A172 (cell line): Measurements from ENCODE around the gene KRTAP4-2. TPM values are rescaled to one million over a fixed set of nuclear protein-coding genes. Genes with fewer than 3 reads are reported as not detected.
"Not testable (repeated sequence)": the region's sequence is repeated elsewhere in the genome, so short reads cannot be mapped to it uniquely, and the experiment has no call there.

Experiments
- DNase-seq: peaks from one replicate; pipeline ENCODE4 v3.0.0-alpha.2; 2015; ENCODE audit warnings: low spot score
- total RNA-seq: library from RNA; depleted of rRNA; stranded (reverse); fragments of >200 nt; shearing (Covaris generic); gene quantifications from 2 replicates; pipeline ENCODE4 v1.2.3, GENCODE V29; 2014; rRNA removed

Gene KRTAP4-2
- total RNA-seq, 1 experiment from 2014 or later = not detected

- DNase-seq = no peak
These were observed 14.2 kb downstream of the KRTAP4-2 start for GRCh38 chr17:41163828-41164227.

- no peak for DNase-seq
These were observed 17.4 kb downstream of the KRTAP4-2 start, which contains the start of gene KRTAP4-4 for GRCh38 chr17:41160648-41161047. Gene KRTAP4-4, minus strand, starts transcription at chr17:41160748. Its CDS starts 57 bp downstream, at chr17:41160691.

- not testable (repeated sequence) for DNase-seq
These were observed 17.8 kb downstream of the KRTAP4-2 start for GRCh38 chr17:41160190-41160589.

GRCh38 chr17:41153856-41154255 is 24.2 kb downstream of the KRTAP4-2 start:
- DNase-seq = no peak

- no peak for DNase-seq
These were observed 26.5 kb downstream of the KRTAP4-2 start for GRCh38 chr17:41151525-41151924.

- no peak for DNase-seq
These were observed 28.0 kb downstream of the KRTAP4-2 start for GRCh38 chr17:41150026-41150425.

GRCh38 chr17:41149652-41149985 is 28.4 kb downstream of the KRTAP4-2 start, which contains the start of gene KRTAP4-5:
Gene KRTAP4-5, minus strand, starts transcription at chr17:41149825. Its CDS starts 58 bp downstream, at chr17:41149767.
- no peak for DNase-seq

GRCh38 chr17:41148971-41149651 is 28.9 kb downstream of the KRTAP4-2 start:
- not testable (repeated sequence) for DNase-seq

GRCh38 chr17:41147531-41148204 is 30.4 kb downstream of the KRTAP4-2 start:
- DNase-seq = no peak

GRCh38 chr17:41145261-41145660 is 32.8 kb downstream of the KRTAP4-2 start:
- DNase-seq = no peak

GRCh38 chr17:41144846-41145245 is 33.2 kb downstream of the KRTAP4-2 start:
- DNase-seq = no peak

- DNase-seq = no peak
These were observed 36.7 kb downstream of the KRTAP4-2 start for GRCh38 chr17:41141361-41141760.

- peak; percentile 53 for DNase-seq
These were observed 37.5 kb downstream of the KRTAP4-2 start, which contains the start of gene KRTAP4-6 for GRCh38 chr17:41140360-41141131. Gene KRTAP4-6, minus strand, starts transcription at chr17:41140544. Its CDS starts 57 bp downstream, at chr17:41140487.

- DNase-seq = not testable (repeated sequence)
These were observed 38.2 kb downstream of the KRTAP4-2 start for GRCh38 chr17:41139865-41140264.

- no peak for DNase-seq
These were observed 43.9 kb downstream of the KRTAP4-2 start for GRCh38 chr17:41133880-41134735.

- DNase-seq = peak; percentile 72
These were observed 46.0 kb downstream of the KRTAP4-2 start for GRCh38 chr17:41131979-41132378.

Other genes starting within 250 kb of the KRTAP4-2 start
- not detected in 2 replicates for gene KRT23, start 240.6 kb downstream of the KRTAP4-2 start, total RNA-seq
- gene KRT39, start 211.3 kb downstream of the KRTAP4-2 start, total RNA-seq = not detected in 2 replicates
- gene KRT40, start 193.9 kb downstream of the KRTAP4-2 start, total RNA-seq = not detected in 2 replicates
- not detected in 2 replicates for gene KRTAP3-3, start 184.1 kb downstream of the KRTAP4-2 start, total RNA-seq
- gene KRTAP3-2, start 178.3 kb downstream of the KRTAP4-2 start, total RNA-seq = not detected in 2 replicates
- not detected in 2 replicates for gene KRTAP3-1, start 169.1 kb downstream of the KRTAP4-2 start, total RNA-seq
- gene KRTAP1-5, start 151.0 kb downstream of the KRTAP4-2 start, total RNA-seq = not detected in 2 replicates
- not detected in 2 replicates for gene KRTAP1-4, start 148.0 kb downstream of the KRTAP4-2 start, total RNA-seq
- gene KRTAP1-3, start 143.3 kb downstream of the KRTAP4-2 start, total RNA-seq = not detected in 2 replicates
- not detected in 2 replicates for gene KRTAP1-1, start 136.8 kb downstream of the KRTAP4-2 start, total RNA-seq
- not detected in 2 replicates for gene KRTAP2-1, start 130.9 kb downstream of the KRTAP4-2 start, total RNA-seq
- gene KRTAP2-2, start 123.0 kb downstream of the KRTAP4-2 start, total RNA-seq = not detected in 2 replicates
- gene KRTAP2-3, start 118.1 kb downstream of the KRTAP4-2 start, total RNA-seq = 0.69 and 1.00 TPM in 2 replicates
- not detected in 2 replicates for gene KRTAP2-4, start 112.3 kb downstream of the KRTAP4-2 start, total RNA-seq
- gene KRTAP4-7, start 94.1 kb downstream of the KRTAP4-2 start, total RNA-seq = not detected in 2 replicates
- not detected in 2 replicates for gene KRTAP4-8, start 80.1 kb downstream of the KRTAP4-2 start, total RNA-seq
- not detected in 2 replicates for gene KRTAP4-16, start 76.0 kb downstream of the KRTAP4-2 start, total RNA-seq
- 0.22 TPM in 1 of 2 replicates, not detected in the other for gene KRTAP4-9, start 72.8 kb downstream of the KRTAP4-2 start, total RNA-seq
- gene KRTAP4-11, start 59.8 kb downstream of the KRTAP4-2 start, total RNA-seq = not detected in 2 replicates
- not detected in 2 replicates for gene KRTAP4-12, start 54.0 kb downstream of the KRTAP4-2 start, total RNA-seq
- not detected in 2 replicates for gene KRTAP4-6, start 37.7 kb downstream of the KRTAP4-2 start, total RNA-seq
- gene KRTAP4-5, start 28.4 kb downstream of the KRTAP4-2 start, total RNA-seq = not detected in 2 replicates
- gene KRTAP4-4, start 17.5 kb downstream of the KRTAP4-2 start, total RNA-seq = not detected in 2 replicates
- gene KRTAP4-3, start 10.0 kb downstream of the KRTAP4-2 start, total RNA-seq = not detected in 2 replicates
- 0.26 TPM in 1 of 2 replicates, not detected in the other for gene KRTAP4-1, start 6.7 kb upstream of the KRTAP4-2 start, total RNA-seq
- gene KRTAP9-1, start 11.7 kb upstream of the KRTAP4-2 start, total RNA-seq = not detected in 2 replicates
- gene KRTAP9-2, start 48.4 kb upstream of the KRTAP4-2 start, total RNA-seq = not detected in 2 replicates
- not detected in 2 replicates for gene KRTAP9-3, start 54.2 kb upstream of the KRTAP4-2 start, total RNA-seq
- gene KRTAP9-8, start 59.8 kb upstream of the KRTAP4-2 start, total RNA-seq = not detected in 2 replicates
- not detected in 2 replicates for gene KRTAP9-4, start 71.5 kb upstream of the KRTAP4-2 start, total RNA-seq
- gene KRTAP9-9, start 77.2 kb upstream of the KRTAP4-2 start, total RNA-seq = not detected in 2 replicates
- not detected in 2 replicates for gene KRTAP9-6, start 87.2 kb upstream of the KRTAP4-2 start, total RNA-seq
- gene KRTAP9-7, start 97.5 kb upstream of the KRTAP4-2 start, total RNA-seq = not detected in 2 replicates
- 0.16 TPM in 1 of 2 replicates, not detected in the other for gene KRTAP29-1, start 124.6 kb upstream of the KRTAP4-2 start, total RNA-seq
- not detected in 2 replicates for gene KRTAP16-1, start 131.1 kb upstream of the KRTAP4-2 start, total RNA-seq
- gene KRTAP17-1, start 137.5 kb upstream of the KRTAP4-2 start, total RNA-seq = not detected in 2 replicates
- not detected in 2 replicates for gene KRT33A, start 172.6 kb upstream of the KRTAP4-2 start, total RNA-seq
- gene KRT33B, start 191.6 kb upstream of the KRTAP4-2 start, total RNA-seq = not detected in 2 replicates
- 0.31 and 1.1 TPM in 2 replicates for gene KRT34, start 204.1 kb upstream of the KRTAP4-2 start, total RNA-seq
- not detected in 2 replicates for gene KRT31, start 219.4 kb upstream of the KRTAP4-2 start, total RNA-seq
- not detected in 2 replicates for gene KRT37, start 246.4 kb upstream of the KRTAP4-2 start, total RNA-seq